Right atrium auricular region (tissue), 2 donors: ENCODE results near the gene AP1S2. TPM values are rescaled to one million over a fixed set of nuclear protein-coding genes. Genes with fewer than 3 reads are reported as not detected.
"Not testable (repeated sequence)": the region's sequence is repeated elsewhere in the genome, so short reads cannot be mapped to it uniquely, and the experiment has no call there.

Experiments used
- DNase-seq: peaks from one replicate; pipeline ENCODE4 v3.0.0-alpha.2; 2019; ENCODE audit warnings: low spot score
- H3K27ac ChIP-seq, 2 donors: fragments of 200-600 bp; sonication (generic); 1 replicate in 1 of 2; 2 replicates in 1 of 2; pipeline ENCODE4 v1.5.1; 2016 to 2019
- H3K27me3 ChIP-seq, 2 donors: fragments of 200-600 bp; sonication (generic); one replicate each; pipeline versions ENCODE4 v1.5.1 to v1.6.0; 2017 to 2019
- H3K36me3 ChIP-seq: fragments of 200-600 bp; sonication (generic); one replicate; pipeline ENCODE4 v1.5.1; 2016
- H3K4me1 ChIP-seq, 2 donors: fragments of 200-600 bp; sonication (generic); one replicate each; pipeline versions ENCODE4 v1.5.1 to v1.6.0; 2017 to 2019
- H3K4me3 ChIP-seq, 2 donors: fragments of 200-600 bp; sonication (generic); 1 replicate in 1 of 2; 2 replicates in 1 of 2; pipeline ENCODE4 v1.5.1; 2017 to 2019; ENCODE audit warnings: mild to moderate bottlenecking in 1 of 2, moderate library complexity in 1 of 2
- H3K9me3 ChIP-seq, 2 donors: fragments of 200-600 bp; sonication (generic); one replicate each; pipeline ENCODE4 v1.5.1; 2019
- CTCF ChIP-seq, 2 donors: fragments of 200-600 bp; sonication (generic); IDR thresholded peaks; one replicate each; pipeline ENCODE4 v1.5.1; 2019; ENCODE audit warnings: antibody characterized with exemption in 2 of 2
- total RNA-seq, 2 donors: library from RNA; depleted of rRNA; stranded (reverse); fragments of >200 nt; gene quantifications; one replicate each; pipeline ENCODE4 v1.1.0, GENCODE V29; 2016

The AP1S2 gene
- total RNA-seq, 2 donors from 2014 or later = 101 to 184 TPM

- Histone ChIP-seq H3K9me3 (no peaks in the 10 kb centered on the region), H3K36me3 (peaks cover 6% of the 10 kb centered on the region), H3K27me3 (no peaks in the 10 kb centered on the region), H3K4me1 (no peaks in the 10 kb centered on the region), H3K27ac (no peak overlapping the region), H3K4me3 (no peak overlapping the region)
- DNase-seq = no peak
- no peak for TF ChIP-seq CTCF (IDR thresholded peaks at IDR 0.05)
Measured at GRCh38 chrX:15841853-15842516, 12.6 kb downstream of the AP1S2 start.

- peak in 1 of 2 donors; percentile 15 for TF ChIP-seq CTCF (IDR thresholded peaks at IDR 0.05)
- no peak overlapping the region for H3K4me3 ChIP-seq
- H3K36me3 ChIP-seq = no peaks in the 10 kb centered on the region
- no peaks in the 10 kb centered on the region for H3K9me3 ChIP-seq
- no peak overlapping the region for H3K27ac ChIP-seq
- H3K27me3 ChIP-seq = no peaks in the 10 kb centered on the region
- no peaks in the 10 kb centered on the region for H3K4me1 ChIP-seq
- DNase-seq = no peak
Measured at GRCh38 chrX:15838017-15838416, 16.6 kb downstream of the AP1S2 start.

GRCh38 chrX:15834827-15835595, 19.6 kb downstream of the AP1S2 start:
- Histone ChIP-seq H3K9me3 (no peaks in the 10 kb centered on the region), H3K27me3 (no peaks in the 10 kb centered on the region), H3K4me3 (no peak overlapping the region), H3K36me3 (no peaks in the 10 kb centered on the region), H3K4me1 (no peaks in the 10 kb centered on the region), H3K27ac (no peak overlapping the region)
- no peak for DNase-seq
- TF ChIP-seq CTCF (IDR thresholded peaks at IDR 0.05) = no peak

- no peak for TF ChIP-seq CTCF (IDR thresholded peaks at IDR 0.05)
- H3K4me3 ChIP-seq = no peak overlapping the region
- no peaks in the 10 kb centered on the region for H3K27me3 ChIP-seq
- no peaks in the 10 kb centered on the region for H3K9me3 ChIP-seq
- H3K36me3 ChIP-seq = no peaks in the 10 kb centered on the region
- H3K4me1 ChIP-seq = no peaks in the 10 kb centered on the region
- no peak for DNase-seq
- H3K27ac ChIP-seq = no peak overlapping the region
Measured at GRCh38 chrX:15834053-15834452, 20.6 kb downstream of the AP1S2 start.

- not testable (repeated sequence) for H3K9me3 ChIP-seq, DNase-seq, H3K27ac ChIP-seq, H3K27me3 ChIP-seq, H3K4me3 ChIP-seq, H3K36me3 ChIP-seq, H3K4me1 ChIP-seq
Measured at GRCh38 chrX:15831347-15831746, 23.3 kb downstream of the AP1S2 start.

- Histone ChIP-seq H3K36me3 (no peaks in the 10 kb centered on the region), H3K27ac (no peak overlapping the region), H3K4me3 (no peak overlapping the region), H3K4me1 (no peaks in the 10 kb centered on the region), H3K9me3 (no peaks in the 10 kb centered on the region), H3K27me3 (no peaks in the 10 kb centered on the region)
- no peak for TF ChIP-seq CTCF (IDR thresholded peaks at IDR 0.05)
- no peak for DNase-seq
Measured at GRCh38 chrX:15829217-15829616, 25.4 kb downstream of the AP1S2 start.
